Neural cell (in vitro differentiated cells): ENCODE data around the gene RNGTT.

Source experiments
- CTCF ChIP-seq: fragments of 450-650 bp; IDR thresholded peaks from 2 replicates; pipeline ENCODE4 v1.5.1; 2014; ENCODE audit warnings: antibody characterized with exemption, mild to moderate bottlenecking, moderate library complexity; ENCODE audit not compliant: poor library complexity, severe bottlenecking
- EZH2 ChIP-seq: fragments of 200-600, 300-800 bp; shearing (Covaris generic), sonication (generic); IDR thresholded peaks from 2 replicates; pipeline ENCODE4 v1.6.1; 2014; ENCODE audit warnings: antibody characterized with exemption, low read length, borderline replicate concordance, mild to moderate bottlenecking; ENCODE audit not compliant: insufficient read depth, poor library complexity, severe bottlenecking
- MXI1 ChIP-seq: fragments of 450-650 bp; conservative IDR thresholded peaks from 2 replicates; pipeline ENCODE4 v1.6.1; 2014; ENCODE audit warnings: antibody characterized with exemption, mild to moderate bottlenecking; ENCODE audit not compliant: poor library complexity, severe bottlenecking
- POLR2AphosphoS5 ChIP-seq: IDR thresholded peaks from 2 replicates; pipeline ENCODE4 v1.6.1; 2012
- TAF1 ChIP-seq: IDR thresholded peaks from 2 replicates; pipeline ENCODE4 v1.6.1; 2012; ENCODE audit warnings: low read depth

GRCh38 chr6:88563277-88563625 is 400.2 kb downstream of the RNGTT start:
- TF ChIP-seq CTCF (no peak), EZH2 (no peak), POLR2AphosphoS5 (no peak), TAF1 (no peak), MXI1 (no peak)
